IPS-NIHi11 (cell line): ENCODE data around the gene H3-3A.

Experiments used
- DNase-seq: peaks from one replicate; pipeline ENCODE4 v3.0.0; 2012; ENCODE audit warnings: mixed read lengths, low spot score

The H3-3A gene

GRCh38 chr1:226111883-226112261, 49.4 kb downstream of the H3-3A start:
- DNase-seq, result peak; percentile 22

GRCh38 chr1:226112626-226113025, 50.1 kb downstream of the H3-3A start:
- no peak for DNase-seq

GRCh38 chr1:226116673-226117072, 54.2 kb downstream of the H3-3A start:
- DNase-seq, result no peak

GRCh38 chr1:226117330-226117729, 54.8 kb downstream of the H3-3A start:
- no peak for DNase-seq

GRCh38 chr1:226118357-226118756, 55.8 kb downstream of the H3-3A start:
- DNase-seq, result no peak

- DNase-seq, result no peak
Observed at GRCh38 chr1:226119169-226119568, 56.7 kb downstream of the H3-3A start.

- DNase-seq, result no peak
Observed at GRCh38 chr1:226120398-226120797, 57.9 kb downstream of the H3-3A start.

- no peak for DNase-seq
Observed at GRCh38 chr1:226121049-226121586, 58.6 kb downstream of the H3-3A start.
